NK-92 treated with Interleukin-12 subunit alpha and Interleukin-12 subunit beta, amount 100 ng/mL, for 24 hours (cell line): ENCODE measurements around the gene DRG1.
A peak's percentile ranks its signal among the peaks of the same experiment; 100 is the strongest.
"Not testable (repeated sequence)": the region's sequence is repeated elsewhere in the genome, so short reads cannot be mapped to it uniquely, and the experiment has no call there.

Source experiments
- DNase-seq: peaks from one replicate; lab custom pipeline; 2025; lab: John Stamatoyannopoulos, UW

The DRG1 gene

GRCh38 chr22:31399211-31400022, at the start of gene DRG1:
TSS of gene DRG1 (plus strand) at chr22:31399604. CDS start at chr22:31399684, 80 bp downstream.
- peak; percentile 91 for DNase-seq

- no peak for DNase-seq
Measured at GRCh38 chr22:31349960-31350359, 49.4 kb upstream of the DRG1 start.

GRCh38 chr22:31350410-31350863, 49.0 kb upstream of the DRG1 start:
- no peak for DNase-seq

GRCh38 chr22:31354515-31354914, 44.9 kb upstream of the DRG1 start:
- DNase-seq = no peak

- DNase-seq = no peak
Measured at GRCh38 chr22:31360029-31360428, 39.4 kb upstream of the DRG1 start.

GRCh38 chr22:31361743-31362142, 37.7 kb upstream of the DRG1 start:
- DNase-seq = no peak

GRCh38 chr22:31363885-31364465, 35.4 kb upstream of the DRG1 start:
- DNase-seq = no peak

- no peak for DNase-seq
Measured at GRCh38 chr22:31367426-31367825, 32.0 kb upstream of the DRG1 start.

- DNase-seq = no peak
Measured at GRCh38 chr22:31377612-31378011, 21.8 kb upstream of the DRG1 start.

GRCh38 chr22:31378123-31378522, 21.3 kb upstream of the DRG1 start:
- no peak for DNase-seq

- not testable (repeated sequence) for DNase-seq
Measured at GRCh38 chr22:31378651-31379050, 20.8 kb upstream of the DRG1 start.

- no peak for DNase-seq
Measured at GRCh38 chr22:31393893-31394292, 5.5 kb upstream of the DRG1 start.

GRCh38 chr22:31394326-31394725, 5.1 kb upstream of the DRG1 start:
- no peak for DNase-seq

GRCh38 chr22:31398231-31398630, 1.2 kb upstream of the DRG1 start:
- no peak for DNase-seq

GRCh38 chr22:31400023-31400397, 606 bp downstream of the DRG1 start:
- DNase-seq = no peak

GRCh38 chr22:31402350-31402749, 2.9 kb downstream of the DRG1 start:
- DNase-seq = not testable (repeated sequence)

- DNase-seq = no peak
Measured at GRCh38 chr22:31425331-31426050, 26.1 kb downstream of the DRG1 start.

- no peak for DNase-seq
Measured at GRCh38 chr22:31431950-31432349, 32.5 kb downstream of the DRG1 start.

- DNase-seq = no peak
Measured at GRCh38 chr22:31436132-31436531, 36.7 kb downstream of the DRG1 start.

GRCh38 chr22:31439808-31440207, 40.4 kb downstream of the DRG1 start:
- no peak for DNase-seq

- DNase-seq = no peak
Measured at GRCh38 chr22:31440681-31441080, 41.3 kb downstream of the DRG1 start.

- DNase-seq = no peak
Measured at GRCh38 chr22:31441652-31442051, 42.2 kb downstream of the DRG1 start.
